Activated CD8-positive, alpha-beta memory T cell treated with anti-CD3 and anti-CD28 coated beads, Interleukin-2, amount 50 U/mL, for 48 hours (primary cell): Measurements from ENCODE around the gene VSX1.

Experiments
- DNase-seq: peaks from one replicate; pipeline ENCODE4 v3.0.0-alpha.2; 2020

Gene VSX1

GRCh38 chr20:25085756-25086495 is 4.0 kb upstream of the VSX1 start:
- DNase-seq: no peak

- peak; percentile 55 for DNase-seq
Observed at GRCh38 chr20:25084626-25085187, 2.8 kb upstream of the VSX1 start.

- peak; percentile 53 for DNase-seq
Observed at GRCh38 chr20:25083773-25084625, 2.1 kb upstream of the VSX1 start.

- DNase-seq: peak; percentile 48
Observed at GRCh38 chr20:25083141-25083772, 1.3 kb upstream of the VSX1 start.

GRCh38 chr20:25082498-25082873 is 545 bp upstream of the VSX1 start:
- DNase-seq: peak; percentile 48

- DNase-seq: peak; percentile 80
Observed at GRCh38 chr20:25081065-25081729, 744 bp downstream of the VSX1 start.

GRCh38 chr20:25079171-25079570 is 2.8 kb downstream of the VSX1 start:
- no peak for DNase-seq

- no peak for DNase-seq
Observed at GRCh38 chr20:25078662-25079061, 3.3 kb downstream of the VSX1 start.

- no peak for DNase-seq
Observed at GRCh38 chr20:25077610-25078169, 4.3 kb downstream of the VSX1 start.

- peak; percentile 49 for DNase-seq
Observed at GRCh38 chr20:25076731-25077609, 5.0 kb downstream of the VSX1 start.

- no peak for DNase-seq
Observed at GRCh38 chr20:25076201-25076600, 5.7 kb downstream of the VSX1 start.

GRCh38 chr20:25073544-25073943 is 8.4 kb downstream of the VSX1 start:
- no peak for DNase-seq

- DNase-seq: peak; percentile 22
Observed at GRCh38 chr20:25072226-25072811, 9.6 kb downstream of the VSX1 start.

GRCh38 chr20:25071734-25072133 is 10.2 kb downstream of the VSX1 start:
- peak; percentile 35 for DNase-seq

GRCh38 chr20:25070821-25071473 is 11.0 kb downstream of the VSX1 start:
- peak; percentile 29 for DNase-seq

- DNase-seq: no peak
Observed at GRCh38 chr20:25067102-25067987, 14.6 kb downstream of the VSX1 start.

GRCh38 chr20:25066386-25066785 is 15.6 kb downstream of the VSX1 start:
- no peak for DNase-seq

- DNase-seq: no peak
Observed at GRCh38 chr20:25065625-25066338, 16.2 kb downstream of the VSX1 start.
